NT2/D1 (cell line): ENCODE results near the gene HIPK2.

ENCODE experiments used
- DNase-seq: peaks from one replicate; pipeline ENCODE4 v3.0.0-alpha.2; 2011; ENCODE audit warnings: low read depth, low spot score
- H3K27me3 ChIP-seq: 2 replicates; pipeline ENCODE4 v1.6.0; 2011; ENCODE audit warnings: mild to moderate bottlenecking; ENCODE audit not compliant: insufficient read length, insufficient read depth
- H3K36me3 ChIP-seq: 2 replicates; pipeline ENCODE4 v1.6.1; 2011; ENCODE audit warnings: mild to moderate bottlenecking, low read length, mixed read lengths; ENCODE audit not compliant: insufficient read depth, insufficient read length
- H3K4me1 ChIP-seq: 2 replicates; pipeline ENCODE4 v1.5.1; 2011; ENCODE audit not compliant: insufficient read depth, insufficient read length
- H3K4me3 ChIP-seq: 2 replicates; pipeline ENCODE4 v1.5.1; 2011; ENCODE audit warnings: low read depth; ENCODE audit not compliant: insufficient read length
- H3K9ac ChIP-seq: 2 replicates; pipeline ENCODE4 v1.6.0; 2011; ENCODE audit warnings: low read depth; ENCODE audit not compliant: insufficient read length
- H3K9me3 ChIP-seq: 2 replicates; pipeline ENCODE4 v1.5.1; 2011; ENCODE audit warnings: mild to moderate bottlenecking, low read length; ENCODE audit not compliant: insufficient read depth
- SUZ12 ChIP-seq: IDR thresholded peaks from 2 replicates; pipeline ENCODE4 v1.6.1; 2011; ENCODE audit not compliant: insufficient read length, insufficient read depth; ENCODE audit errors: extremely low read depth
- YY1 ChIP-seq: IDR thresholded peaks from 2 replicates; pipeline ENCODE4 v1.6.1; 2011; ENCODE audit not compliant: insufficient read length, insufficient read depth
- ZNF274 ChIP-seq: IDR thresholded peaks from 2 replicates; pipeline ENCODE4 v1.6.1; 2011; ENCODE audit warnings: mild to moderate bottlenecking, low read depth, low read length

HIPK2 gene

DNA sequence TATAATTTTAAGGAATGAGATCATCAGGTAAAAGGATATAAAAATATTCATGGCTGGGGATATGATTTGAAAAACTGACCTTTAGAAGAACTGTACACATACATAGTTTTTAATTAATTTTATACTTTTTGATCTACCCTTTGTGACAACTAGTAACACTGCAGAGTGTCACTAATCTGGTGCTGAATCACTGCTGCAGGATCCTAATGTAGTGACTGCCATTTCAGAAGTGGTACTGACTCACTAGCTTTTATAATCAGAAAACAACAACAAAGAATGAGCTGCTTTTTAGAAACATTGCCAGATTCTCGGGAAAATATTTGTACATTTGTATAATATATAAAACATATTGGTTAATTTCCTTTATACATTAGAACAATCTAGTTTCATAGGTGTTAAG, 110.4 kb downstream of the HIPK2 start:
- no peak overlapping the region for H3K9ac ChIP-seq
- H3K27me3 ChIP-seq = no peaks in the 10 kb centered on the region
- H3K36me3 ChIP-seq = no peaks in the 10 kb centered on the region
- no peak for DNase-seq
- TF ChIP-seq ZNF274 (no peak), YY1 (no peak), SUZ12 (no peak)
- H3K4me1 ChIP-seq = no peaks in the 10 kb centered on the region
- no peak overlapping the region for H3K4me3 ChIP-seq
- H3K9me3 ChIP-seq = no peaks in the 10 kb centered on the region

DNA sequence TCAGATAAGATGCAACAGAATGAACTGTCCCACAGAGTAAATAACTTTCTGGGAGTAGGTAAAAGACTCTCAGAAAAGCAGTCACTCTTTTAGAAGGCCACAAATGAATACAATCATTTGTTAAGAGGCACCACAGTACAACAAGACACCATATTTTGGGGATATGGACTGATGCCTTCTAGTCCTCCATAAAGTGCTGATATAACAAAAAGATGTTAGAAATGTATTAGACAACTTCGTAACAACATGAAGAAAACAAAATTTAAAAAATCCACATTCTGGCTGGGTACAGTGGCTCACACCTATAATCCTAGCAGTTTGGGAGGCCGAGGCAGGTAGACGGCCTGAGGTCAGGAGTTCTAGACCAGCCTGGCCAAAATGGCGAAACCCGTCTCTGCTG, 111.3 kb downstream of the HIPK2 start:
- Histone ChIP-seq H3K9me3 (no peaks in the 10 kb centered on the region), H3K4me3 (no peak overlapping the region), H3K36me3 (no peaks in the 10 kb centered on the region), H3K4me1 (no peaks in the 10 kb centered on the region), H3K9ac (no peak overlapping the region), H3K27me3 (no peaks in the 10 kb centered on the region)
- DNase-seq = no peak
- no peak for TF ChIP-seq YY1
- no peak for TF ChIP-seq ZNF274
- TF ChIP-seq SUZ12 = no peak

DNA sequence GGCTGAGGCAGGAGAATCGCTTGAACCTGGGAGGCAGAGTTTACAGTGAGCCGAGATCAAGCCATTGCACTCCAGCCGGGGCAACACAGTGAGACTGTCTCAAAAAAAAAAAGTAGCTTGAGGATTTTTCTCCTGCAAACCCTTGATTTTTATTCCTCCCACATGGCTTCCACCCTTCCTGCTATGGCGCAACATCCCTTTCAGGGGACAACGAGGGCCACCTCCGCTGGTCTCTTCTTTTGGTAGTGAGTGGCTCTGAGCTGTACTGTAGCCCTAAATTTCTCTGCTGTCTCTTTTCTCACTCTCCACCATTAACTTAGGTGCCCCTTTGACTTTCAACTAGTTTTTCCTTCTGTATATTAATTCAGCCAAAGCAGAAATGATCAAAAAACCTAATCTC, 113.4 kb downstream of the HIPK2 start:
- TF ChIP-seq SUZ12 (no peak), ZNF274 (no peak), YY1 (no peak)

DNA sequence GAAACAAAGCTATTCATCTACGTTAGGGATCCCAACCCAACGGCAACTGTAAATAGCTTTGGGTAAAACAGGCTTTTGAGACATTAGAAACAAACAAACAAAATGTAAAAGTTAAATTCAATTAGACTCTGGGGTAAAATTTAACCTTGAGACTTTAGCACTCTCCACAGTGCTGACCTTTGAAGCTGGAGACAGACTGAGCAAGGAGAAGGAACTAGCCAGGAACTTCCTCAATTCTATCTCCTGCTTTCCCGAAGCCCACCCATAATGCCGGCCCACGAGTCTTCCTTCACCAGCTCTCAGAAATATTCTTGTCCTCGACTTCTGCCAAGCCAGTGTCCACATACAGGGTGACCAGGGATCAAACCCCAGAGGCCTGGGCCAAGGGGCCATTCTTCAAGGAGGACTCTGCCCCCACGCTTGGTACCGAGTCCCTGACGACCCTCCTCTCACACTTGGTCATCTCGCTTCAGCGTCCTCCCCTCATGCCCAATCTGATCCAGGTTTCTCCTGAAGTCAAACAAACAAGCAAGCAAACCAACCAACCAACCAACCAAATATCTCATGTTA, 114.1 kb downstream of the HIPK2 start:
- no peaks in the 10 kb centered on the region for H3K27me3 ChIP-seq
- no peak for TF ChIP-seq ZNF274
- no peak for TF ChIP-seq SUZ12
- TF ChIP-seq YY1 = no peak
- no peak overlapping the region for H3K4me3 ChIP-seq
- H3K9ac ChIP-seq = no peak overlapping the region
- H3K4me1 ChIP-seq = peaks cover 3% of the 10 kb centered on the region
- H3K36me3 ChIP-seq = no peaks in the 10 kb centered on the region
- H3K9me3 ChIP-seq = no peaks in the 10 kb centered on the region
- DNase-seq = no peak

More for the DNA sequence above, 113.4 kb downstream of the HIPK2 start:
- DNase-seq = no peak
- Histone ChIP-seq H3K27me3 (no peaks in the 10 kb centered on the region), H3K9me3 (no peaks in the 10 kb centered on the region), H3K4me1 (peaks cover 1% of the 10 kb centered on the region), H3K36me3 (no peaks in the 10 kb centered on the region), H3K9ac (no peak overlapping the region), H3K4me3 (no peak overlapping the region)

DNA sequence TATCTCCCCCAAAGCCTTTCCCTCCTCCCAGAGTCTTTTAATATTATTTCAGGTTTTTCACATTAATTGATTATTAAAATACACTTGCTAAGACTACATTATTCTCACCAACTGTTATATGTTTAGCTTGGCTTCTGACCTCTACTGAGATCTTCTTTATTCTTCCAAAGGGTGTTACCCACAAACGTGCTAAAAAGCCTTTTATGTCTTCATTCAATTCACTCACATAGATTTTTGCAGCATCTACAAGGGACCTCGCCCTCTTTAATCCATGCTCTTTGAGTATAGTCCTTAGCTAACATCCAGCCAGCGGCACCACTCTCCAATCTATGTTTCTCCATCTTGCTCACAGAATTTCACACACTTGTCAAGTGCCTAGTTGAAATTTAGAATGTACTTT, 115.9 kb downstream of the HIPK2 start:
- H3K36me3 ChIP-seq = no peaks in the 10 kb centered on the region

DNA sequence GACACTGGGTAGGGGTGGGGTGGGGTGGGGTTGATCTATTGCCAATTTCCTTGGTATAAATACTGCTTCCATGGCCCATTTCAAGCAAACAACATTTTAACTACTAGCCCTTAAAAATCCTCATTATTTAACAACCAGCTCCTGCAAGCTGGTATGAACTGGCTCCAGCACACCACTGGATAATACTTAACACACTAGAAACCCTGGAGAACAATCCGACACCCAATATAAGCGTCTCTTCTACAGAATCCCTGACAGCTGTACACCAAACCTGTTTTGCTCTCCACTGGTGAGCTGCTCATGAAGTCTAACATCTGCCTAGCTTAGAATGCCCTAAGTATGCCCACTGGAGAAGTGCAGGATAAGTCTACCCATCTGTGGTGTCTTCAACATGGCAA, 116.8 kb downstream of the HIPK2 start:
- H3K27me3 ChIP-seq = no peaks in the 10 kb centered on the region
- no peaks in the 10 kb centered on the region for H3K36me3 ChIP-seq
- no peak for DNase-seq
- H3K4me3 ChIP-seq = no peak overlapping the region
- no peaks in the 10 kb centered on the region for H3K9me3 ChIP-seq
- H3K9ac ChIP-seq = no peak overlapping the region
- H3K4me1 ChIP-seq = peaks cover 3% of the 10 kb centered on the region
- TF ChIP-seq ZNF274 (no peak), SUZ12 (no peak), YY1 (no peak)

More for the DNA sequence above, 115.9 kb downstream of the HIPK2 start:
- no peak overlapping the region for H3K4me3 ChIP-seq
- H3K9ac ChIP-seq = no peak overlapping the region
- no peak for DNase-seq
- no peaks in the 10 kb centered on the region for H3K27me3 ChIP-seq
- H3K9me3 ChIP-seq = no peaks in the 10 kb centered on the region
- H3K4me1 ChIP-seq = peaks cover 3% of the 10 kb centered on the region
- TF ChIP-seq ZNF274 (no peak), SUZ12 (no peak), YY1 (no peak)

DNA sequence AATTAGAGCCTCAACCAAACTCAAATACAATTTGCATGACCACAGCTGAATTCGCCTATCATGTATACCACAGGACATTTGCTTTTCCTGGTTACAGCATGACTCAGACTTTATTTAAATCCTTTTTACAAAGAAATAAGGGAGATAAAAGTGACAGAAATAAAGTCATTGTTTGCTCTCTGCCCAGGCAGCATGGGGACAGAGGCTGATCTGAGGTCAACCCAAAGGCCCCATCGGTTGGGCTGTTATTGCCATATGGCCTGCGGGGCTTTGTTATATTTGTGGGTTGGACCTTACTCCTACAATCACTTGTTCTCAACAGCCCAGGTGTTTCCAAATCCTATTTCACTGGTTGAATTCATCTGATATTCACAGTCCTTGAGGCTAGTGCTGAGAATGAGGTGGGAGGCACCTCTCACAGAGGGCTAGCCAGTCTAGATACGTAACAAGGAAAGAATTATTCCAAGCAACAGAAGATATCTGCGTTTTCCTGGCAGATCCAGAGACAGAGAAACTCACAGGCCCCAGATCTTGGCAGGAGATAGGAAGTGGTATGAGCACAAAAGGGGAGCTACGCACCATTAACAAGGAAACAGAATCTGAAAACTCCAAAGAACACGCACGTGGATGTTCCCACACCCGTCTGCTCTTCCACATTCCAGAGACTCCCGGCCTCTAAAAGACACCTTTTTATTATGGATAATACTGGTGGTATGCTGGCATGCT, 117.3 kb downstream of the HIPK2 start:
- TF ChIP-seq SUZ12 (no peak), YY1 (no peak), ZNF274 (no peak)
- DNase-seq = no peak
- Histone ChIP-seq H3K36me3 (no peaks in the 10 kb centered on the region), H3K27me3 (no peaks in the 10 kb centered on the region), H3K4me3 (no peak overlapping the region), H3K4me1 (peaks cover 3% of the 10 kb centered on the region), H3K9ac (no peak overlapping the region), H3K9me3 (no peaks in the 10 kb centered on the region)

DNA sequence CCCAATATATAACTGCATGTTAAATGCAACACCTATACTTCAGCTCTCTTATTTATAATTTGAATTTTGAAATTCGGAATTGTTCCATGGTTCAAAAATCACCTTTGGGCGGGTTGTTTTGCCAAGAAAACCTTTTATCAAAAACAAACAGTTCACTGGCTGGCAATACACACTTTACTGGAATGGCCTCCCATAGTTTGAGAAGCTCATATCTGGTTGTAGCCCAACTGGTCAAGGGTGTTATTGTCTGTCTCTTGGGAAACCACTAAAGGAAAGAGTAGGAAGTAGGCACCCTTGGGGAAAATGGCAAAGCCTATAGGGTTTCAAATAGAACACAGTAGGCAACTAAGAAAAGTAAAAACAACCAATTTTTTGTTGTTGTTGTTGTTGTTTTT, 117.9 kb downstream of the HIPK2 start:
- no peaks in the 10 kb centered on the region for H3K27me3 ChIP-seq
- peaks cover 3% of the 10 kb centered on the region for H3K4me1 ChIP-seq
- no peak overlapping the region for H3K4me3 ChIP-seq
- H3K9me3 ChIP-seq = no peaks in the 10 kb centered on the region
- DNase-seq = no peak
- no peak overlapping the region for H3K9ac ChIP-seq
- TF ChIP-seq YY1 (no peak), ZNF274 (no peak)
- H3K36me3 ChIP-seq = no peaks in the 10 kb centered on the region
